ENCODE data around the gene MEF2B.
"Not testable (repeated sequence)": the region's sequence is repeated elsewhere in the genome, so short reads cannot be mapped to it uniquely, and the experiment has no call there.

Gene MEF2B

DNA sequence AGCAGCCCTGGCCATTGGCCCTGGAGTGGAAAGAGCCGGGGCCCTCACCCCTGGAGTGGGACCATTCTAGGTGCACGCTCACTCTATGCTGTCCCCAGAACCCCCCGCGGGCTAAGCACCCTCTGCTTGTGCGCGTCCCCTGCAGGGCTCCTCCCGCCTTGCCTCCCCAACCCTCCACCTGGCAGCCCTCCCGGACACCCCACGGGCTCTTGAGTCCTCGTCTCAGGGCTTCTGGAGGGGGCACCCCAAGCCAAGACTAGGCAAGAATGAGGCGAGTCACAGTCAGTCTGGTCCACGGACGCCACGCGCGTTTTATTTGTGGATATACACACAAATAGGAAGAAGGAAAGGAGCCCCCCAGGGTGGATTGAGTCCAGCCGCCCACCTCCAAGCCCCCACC is 24.8 kb downstream of the MEF2B start:
- TF ChIP-seq, protein P1, sequence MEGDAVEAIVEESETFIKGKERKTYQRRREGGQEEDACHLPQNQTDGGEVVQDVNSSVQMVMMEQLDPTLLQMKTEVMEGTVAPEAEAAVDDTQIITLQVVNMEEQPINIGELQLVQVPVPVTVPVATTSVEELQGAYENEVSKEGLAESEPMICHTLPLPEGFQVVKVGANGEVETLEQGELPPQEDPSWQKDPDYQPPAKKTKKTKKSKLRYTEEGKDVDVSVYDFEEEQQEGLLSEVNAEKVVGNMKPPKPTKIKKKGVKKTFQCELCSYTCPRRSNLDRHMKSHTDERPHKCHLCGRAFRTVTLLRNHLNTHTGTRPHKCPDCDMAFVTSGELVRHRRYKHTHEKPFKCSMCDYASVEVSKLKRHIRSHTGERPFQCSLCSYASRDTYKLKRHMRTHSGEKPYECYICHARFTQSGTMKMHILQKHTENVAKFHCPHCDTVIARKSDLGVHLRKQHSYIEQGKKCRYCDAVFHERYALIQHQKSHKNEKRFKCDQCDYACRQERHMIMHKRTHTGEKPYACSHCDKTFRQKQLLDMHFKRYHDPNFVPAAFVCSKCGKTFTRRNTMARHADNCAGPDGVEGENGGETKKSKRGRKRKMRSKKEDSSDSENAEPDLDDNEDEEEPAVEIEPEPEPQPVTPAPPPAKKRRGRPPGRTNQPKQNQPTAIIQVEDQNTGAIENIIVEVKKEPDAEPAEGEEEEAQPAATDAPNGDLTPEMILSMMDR (conservative IDR thresholded peaks at IDR 0.05; ENCODE audit: low read length) = no peak
- no peak for DNase-seq (ENCODE audit: low read depth)
- no peak overlapping the region for H3K4me3 ChIP-seq (ENCODE audit: low read length)

DNA sequence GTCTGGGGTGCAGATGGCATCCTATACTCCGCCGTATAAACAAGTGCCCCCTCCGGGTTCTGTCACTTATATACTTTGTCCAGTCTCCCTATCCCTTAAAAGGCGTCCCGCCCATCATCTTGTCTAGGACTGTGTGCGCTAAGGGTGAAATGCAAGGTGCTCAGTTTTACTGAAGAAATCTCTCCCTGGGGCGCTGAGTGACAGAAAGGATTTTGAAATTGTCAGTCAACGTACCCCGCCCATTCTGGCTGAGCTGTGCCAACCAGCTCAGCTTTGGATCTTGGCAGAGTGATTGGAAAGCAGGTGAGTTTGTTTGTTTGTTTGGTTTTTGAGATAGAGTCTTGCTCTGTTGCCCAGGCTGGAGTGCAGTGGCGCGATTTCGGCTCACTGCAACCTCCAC is 27.7 kb downstream of the MEF2B start:
- no peak for DNase-seq (ENCODE audit: low read depth)

DNA sequence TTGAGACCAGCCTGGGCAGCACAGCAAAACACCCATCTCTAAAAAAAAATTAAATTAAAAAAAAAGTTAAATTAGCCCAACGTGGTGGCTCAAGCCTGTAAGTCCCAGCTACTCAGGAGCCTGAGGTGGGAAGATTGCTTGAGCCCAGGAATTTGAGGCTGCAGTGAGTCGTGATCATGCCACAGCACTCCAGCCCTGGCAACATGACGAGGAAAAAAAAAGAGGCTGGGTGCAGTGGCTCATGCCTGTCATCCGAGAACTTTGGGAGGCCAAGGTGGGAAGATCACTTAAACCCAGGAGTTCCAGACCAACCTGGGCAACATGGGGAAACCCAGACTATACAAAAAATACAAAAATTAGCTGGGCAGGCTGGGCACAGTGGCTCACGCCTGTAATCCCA is 29.6 kb downstream of the MEF2B start:
- no peak overlapping the region for H3K4me3 ChIP-seq (ENCODE audit: low read length)
- DNase-seq (ENCODE audit: low read depth) = peak; percentile 9
- TF ChIP-seq, protein P1 (conservative IDR thresholded peaks at IDR 0.05; ENCODE audit: low read length) = no peak

More for the DNA sequence above, 27.7 kb downstream of the MEF2B start:
- TF ChIP-seq, protein P1 (conservative IDR thresholded peaks at IDR 0.05; ENCODE audit: low read length) = no peak
- H3K4me3 ChIP-seq (ENCODE audit: low read length) = no peak overlapping the region

DNA sequence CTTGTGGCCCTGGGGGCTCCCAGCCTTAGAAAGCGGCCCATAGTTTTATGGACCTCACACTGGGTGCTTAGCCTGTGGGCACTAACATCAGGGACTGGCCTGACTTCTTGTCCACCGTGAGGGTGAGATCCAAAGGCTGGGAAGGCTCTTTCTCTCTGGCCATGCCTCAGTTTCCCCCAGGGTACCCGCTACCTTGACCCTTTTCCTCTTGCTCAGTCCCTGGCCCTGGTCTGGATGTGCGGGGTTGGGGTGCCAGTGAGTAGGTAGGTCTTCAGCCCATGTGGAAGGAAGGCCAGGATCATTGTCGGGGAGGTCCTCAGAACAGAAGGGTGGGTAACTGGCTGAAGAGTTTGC is 30.2 kb downstream of the MEF2B start:
- no peak for DNase-seq (ENCODE audit: low read depth)
- H3K4me3 ChIP-seq (ENCODE audit: low read length) = no peak overlapping the region
- TF ChIP-seq, protein P1 (conservative IDR thresholded peaks at IDR 0.05; ENCODE audit: low read length) = no peak

DNA sequence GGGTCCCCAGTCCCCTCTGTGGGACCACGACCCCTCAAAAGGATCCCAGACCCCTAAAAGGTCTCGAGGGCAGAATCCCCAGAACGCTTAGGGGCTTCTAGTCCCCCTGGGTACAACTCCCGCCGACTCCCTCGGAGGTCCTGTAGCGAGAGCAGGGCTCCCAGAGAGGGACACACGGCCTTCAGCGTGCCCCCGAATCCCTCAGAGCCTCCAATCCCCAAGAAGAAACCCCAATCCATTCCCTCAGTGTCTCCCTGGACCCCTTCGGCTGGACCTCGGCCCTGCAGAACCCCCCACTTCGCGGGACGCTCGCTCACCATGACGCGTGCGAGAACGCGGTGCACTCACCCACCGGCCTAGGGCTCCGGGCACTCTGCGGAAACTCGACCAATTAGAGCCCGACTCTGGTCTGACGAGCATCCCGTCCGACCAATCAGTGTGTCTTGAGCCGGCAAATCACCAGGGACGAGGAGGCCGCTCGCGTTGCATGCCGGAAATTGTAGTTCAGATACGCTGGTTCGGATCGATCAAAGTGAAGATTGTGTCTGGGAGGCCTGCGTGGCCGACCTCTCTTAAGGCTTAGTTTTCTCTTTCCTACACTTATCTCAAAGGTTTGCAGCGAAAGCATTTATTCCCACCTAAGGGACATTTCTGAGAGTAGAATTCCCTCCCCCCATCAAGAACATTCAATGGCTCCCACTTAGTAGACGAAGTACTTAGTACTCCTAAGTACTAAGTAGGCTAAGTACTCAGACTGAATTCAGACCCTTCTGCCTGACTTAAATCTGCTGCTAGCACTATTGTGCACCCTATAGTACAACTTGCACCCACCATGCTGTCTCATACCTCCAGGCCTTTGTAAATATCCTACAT is 31.7 kb downstream of the MEF2B start, which contains the start of gene TMEM161A:
Gene TMEM161A (minus strand): TSS at position 370 of the 873 bp plus-strand sequence. CDS start 50 bp downstream, at position 320.
- H3K4me3 ChIP-seq (ENCODE audit: low read length) = peak within 1 kb of the TSS; percentile 97
- DNase-seq (ENCODE audit: low read depth) = peak; percentile 100
- TF ChIP-seq, protein P1 (conservative IDR thresholded peaks at IDR 0.05; ENCODE audit: low read length) = no peak

DNA sequence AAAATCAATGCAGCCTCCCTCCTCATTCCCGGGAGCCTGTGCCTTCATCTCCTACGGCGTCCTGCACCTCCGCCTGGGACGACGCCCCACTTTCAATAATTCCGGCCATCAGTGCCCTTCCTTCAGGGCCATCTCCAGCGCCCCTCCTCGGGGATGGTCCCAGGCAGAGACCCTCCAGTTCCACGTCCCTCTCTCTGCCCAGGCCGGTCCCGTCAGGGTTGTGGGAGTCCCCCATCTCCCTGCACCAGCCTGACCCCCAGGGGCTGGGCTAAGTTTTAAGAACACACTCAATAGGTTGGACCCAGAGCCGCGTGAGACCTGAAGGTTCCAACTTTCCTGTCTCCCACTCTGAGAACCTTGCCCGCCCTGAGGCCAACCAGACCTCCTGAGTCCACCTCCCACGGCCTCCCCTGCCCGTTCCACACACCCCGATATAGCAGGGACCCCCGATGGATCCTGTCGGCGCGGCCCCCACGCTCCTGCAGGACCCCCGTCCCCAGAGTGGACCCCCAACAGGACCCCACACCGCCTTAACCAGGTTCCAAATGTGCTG is 32.4 kb downstream of the MEF2B start:
- peak overlapping the region; percentile 97 for H3K4me3 ChIP-seq (ENCODE audit: low read length)
- peak; percentile 8 for DNase-seq (ENCODE audit: low read depth)

DNA sequence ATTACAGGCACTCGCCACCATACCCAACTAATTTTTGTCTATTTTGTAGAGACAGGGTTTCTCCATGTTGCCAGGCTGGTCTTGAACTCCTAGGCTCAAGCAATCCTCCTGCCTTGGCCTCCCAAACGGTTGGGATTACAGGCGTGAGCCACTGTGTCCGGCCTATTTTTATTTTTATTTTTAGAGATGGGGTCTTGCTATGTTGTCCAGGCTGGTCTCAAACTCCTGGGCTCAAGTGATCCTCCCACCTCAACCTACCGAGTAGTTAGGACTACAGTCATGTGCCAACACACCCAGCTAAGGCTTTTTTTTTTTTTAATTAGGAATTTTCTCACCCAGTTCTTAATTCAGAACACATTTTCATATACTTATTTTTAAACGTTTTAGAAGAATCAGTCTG is 34.4 kb downstream of the MEF2B start:
- H3K4me3 ChIP-seq (ENCODE audit: low read length); DNase-seq (ENCODE audit: low read depth): not testable (repeated sequence)

More for the DNA sequence above, 32.4 kb downstream of the MEF2B start:
- TF ChIP-seq, protein P1 (conservative IDR thresholded peaks at IDR 0.05; ENCODE audit: low read length) = no peak
